Endothelial cell of umbilical vein (primary cell): ENCODE results near the gene SATB2.

Source experiments
- CTCF ChIP-seq, 2 donors: IDR thresholded peaks; 1 replicate in 1 of 2; 2 replicates in 1 of 2; pipeline ENCODE4 v1.5.1; 2011; ENCODE audit warnings: low read length in 2 of 2, mild to moderate bottlenecking in 2 of 2, moderate library complexity in 2 of 2, control low read depth in 1 of 2, inconsistent platforms in 1 of 2, low read depth in 1 of 2; ENCODE audit not compliant: insufficient read depth in 1 of 2; ENCODE audit errors: extremely low read depth in 1 of 2
- EZH2 ChIP-seq: IDR thresholded peaks from 2 replicates; pipeline ENCODE4 v1.6.1; 2012; ENCODE audit warnings: borderline replicate concordance, low read depth, mild to moderate bottlenecking, moderate library complexity, low read length, inconsistent platforms; ENCODE audit not compliant: severe bottlenecking
- JUN ChIP-seq: IDR thresholded peaks from 2 replicates; pipeline ENCODE4 v1.6.1; 2011; ENCODE audit warnings: borderline replicate concordance, low read depth; ENCODE audit not compliant: insufficient read length, insufficient read depth
- MAX ChIP-seq: IDR thresholded peaks from 2 replicates; pipeline ENCODE4 v1.6.1; 2011; ENCODE audit not compliant: insufficient read depth, insufficient read length
- MYC ChIP-seq: IDR thresholded peaks from one replicate; pipeline ENCODE4 v1.6.1; 2011; ENCODE audit warnings: mild to moderate bottlenecking, low read depth, low read length
- POLR2A ChIP-seq: IDR thresholded peaks from 2 replicates; pipeline ENCODE4 v1.6.1; 2012; ENCODE audit warnings: low read depth, mild to moderate bottlenecking, control low read depth, low read length
- POLR2AphosphoS5 ChIP-seq: IDR thresholded peaks from 2 replicates; pipeline ENCODE4 v1.6.1; 2012; ENCODE audit warnings: low read depth, mild to moderate bottlenecking, control low read depth, low read length, moderate library complexity; ENCODE audit not compliant: insufficient read depth

- TF ChIP-seq CTCF (IDR thresholded peaks at IDR 0.05; ENCODE audit: extremely low read depth in 1 of 2, insufficient read depth in 1 of 2, low read depth in 1 of 2, low read length in 2 of 2) (no peak), POLR2A (no peak), MYC (no peak), EZH2 (no peak), MAX (no peak), POLR2AphosphoS5 (no peak), JUN (no peak)
These were observed 91.3 kb downstream of the SATB2 start for GRCh38 chr2:199366406-199366805.
